Measurements from ENCODE around the gene ZNF281. TPM values are rescaled to one million over a fixed set of nuclear protein-coding genes. Genes with fewer than 3 reads are reported as not detected.

The ZNF281 gene
- total and polyA plus RNA-seq, 4 donors: 4.9 to 18.4 (median 13.1) TPM

GRCh38 chr1:200388791-200389190, 21.0 kb downstream of the ZNF281 start (continued):
- TF ChIP-seq, protein P1, sequence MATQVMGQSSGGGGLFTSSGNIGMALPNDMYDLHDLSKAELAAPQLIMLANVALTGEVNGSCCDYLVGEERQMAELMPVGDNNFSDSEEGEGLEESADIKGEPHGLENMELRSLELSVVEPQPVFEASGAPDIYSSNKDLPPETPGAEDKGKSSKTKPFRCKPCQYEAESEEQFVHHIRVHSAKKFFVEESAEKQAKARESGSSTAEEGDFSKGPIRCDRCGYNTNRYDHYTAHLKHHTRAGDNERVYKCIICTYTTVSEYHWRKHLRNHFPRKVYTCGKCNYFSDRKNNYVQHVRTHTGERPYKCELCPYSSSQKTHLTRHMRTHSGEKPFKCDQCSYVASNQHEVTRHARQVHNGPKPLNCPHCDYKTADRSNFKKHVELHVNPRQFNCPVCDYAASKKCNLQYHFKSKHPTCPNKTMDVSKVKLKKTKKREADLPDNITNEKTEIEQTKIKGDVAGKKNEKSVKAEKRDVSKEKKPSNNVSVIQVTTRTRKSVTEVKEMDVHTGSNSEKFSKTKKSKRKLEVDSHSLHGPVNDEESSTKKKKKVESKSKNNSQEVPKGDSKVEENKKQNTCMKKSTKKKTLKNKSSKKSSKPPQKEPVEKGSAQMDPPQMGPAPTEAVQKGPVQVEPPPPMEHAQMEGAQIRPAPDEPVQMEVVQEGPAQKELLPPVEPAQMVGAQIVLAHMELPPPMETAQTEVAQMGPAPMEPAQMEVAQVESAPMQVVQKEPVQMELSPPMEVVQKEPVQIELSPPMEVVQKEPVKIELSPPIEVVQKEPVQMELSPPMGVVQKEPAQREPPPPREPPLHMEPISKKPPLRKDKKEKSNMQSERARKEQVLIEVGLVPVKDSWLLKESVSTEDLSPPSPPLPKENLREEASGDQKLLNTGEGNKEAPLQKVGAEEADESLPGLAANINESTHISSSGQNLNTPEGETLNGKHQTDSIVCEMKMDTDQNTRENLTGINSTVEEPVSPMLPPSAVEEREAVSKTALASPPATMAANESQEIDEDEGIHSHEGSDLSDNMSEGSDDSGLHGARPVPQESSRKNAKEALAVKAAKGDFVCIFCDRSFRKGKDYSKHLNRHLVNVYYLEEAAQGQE (IDR thresholded peaks at IDR 0.05): no peak

- Histone ChIP-seq H3K4me1 (ENCODE audit: control insufficient read depth in 4 of 4, insufficient read depth in 4 of 4, low read length in 3 of 4) (peaks cover 0 to 7% (median 2%) of the 10 kb centered on the region in 4 donors), H3K9ac (ENCODE audit: low read depth in 1 of 2, low read length in 2 of 2) (no peak overlapping the region), H3K27ac (ENCODE audit: low read depth in 1 of 2, low read length in 2 of 2) (no peak overlapping the region), H3K9me3 (ENCODE audit: control insufficient read depth in 4 of 4, low read length in 3 of 4) (no peaks in the 10 kb centered on the region), H3K4me3 (ENCODE audit: low read depth in 1 of 3, low read length in 3 of 3) (no peak overlapping the region), H3K36me3 (ENCODE audit: control insufficient read depth in 4 of 4, insufficient read depth in 3 of 4, low read depth in 1 of 4, low read length in 3 of 4) (no peaks in the 10 kb centered on the region), H3K27me3 (ENCODE audit: control insufficient read depth in 4 of 4, insufficient read depth in 4 of 4, low read length in 3 of 4) (no peaks in the 10 kb centered on the region)
- no peak for TF ChIP-seq CTCF (IDR thresholded peaks at IDR 0.05; ENCODE audit: low read depth, low read length, missing input control)
- WGBS: 96% methylated on average over 4 of the region's 4 CpGs
- no peak for DNase-seq (ENCODE audit: low spot score)
These were observed 23.4 kb downstream of the ZNF281 start for GRCh38 chr1:200386416-200386815.

GRCh38 chr1:200384818-200385390, 24.9 kb downstream of the ZNF281 start:
- Histone ChIP-seq H3K4me1 (ENCODE audit: control insufficient read depth in 4 of 4, insufficient read depth in 4 of 4, low read length in 3 of 4) (peaks cover 4 to 15% (median 6%) of the 10 kb centered on the region in 4 donors), H3K27ac (ENCODE audit: low read depth in 1 of 2, low read length in 2 of 2) (no peak overlapping the region), H3K27me3 (ENCODE audit: control insufficient read depth in 4 of 4, insufficient read depth in 4 of 4, low read length in 3 of 4) (no peaks in the 10 kb centered on the region), H3K9me3 (ENCODE audit: control insufficient read depth in 4 of 4, low read length in 3 of 4) (no peaks in the 10 kb centered on the region), H3K4me3 (ENCODE audit: low read depth in 1 of 3, low read length in 3 of 3) (no peak overlapping the region), H3K36me3 (ENCODE audit: control insufficient read depth in 4 of 4, insufficient read depth in 3 of 4, low read depth in 1 of 4, low read length in 3 of 4) (no peaks in the 10 kb centered on the region), H3K9ac (ENCODE audit: low read depth in 1 of 2, low read length in 2 of 2) (no peak overlapping the region)
- no peak for DNase-seq (ENCODE audit: low spot score)
- 88% methylated on average over 11 of the region's 11 CpGs for WGBS
- TF ChIP-seq, protein P2, sequence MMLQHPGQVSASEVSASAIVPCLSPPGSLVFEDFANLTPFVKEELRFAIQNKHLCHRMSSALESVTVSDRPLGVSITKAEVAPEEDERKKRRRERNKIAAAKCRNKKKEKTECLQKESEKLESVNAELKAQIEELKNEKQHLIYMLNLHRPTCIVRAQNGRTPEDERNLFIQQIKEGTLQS (IDR thresholded peaks at IDR 0.05): no peak
- TF ChIP-seq FOXA1 (IDR thresholded peaks at IDR 0.05) (no peak), HNF4G (IDR thresholded peaks at IDR 0.05) (no peak), SP1 (IDR thresholded peaks at IDR 0.05) (no peak), MAX (IDR thresholded peaks at IDR 0.05) (no peak), NR2F2 (IDR thresholded peaks at IDR 0.05) (no peak), JUND (IDR thresholded peaks at IDR 0.05) (no peak), FOXA2 (IDR thresholded peaks at IDR 0.05) (no peak), HNF4A (conservative IDR thresholded peaks at IDR 0.05) (no peak), RXRA (IDR thresholded peaks at IDR 0.05) (no peak), GABPA (IDR thresholded peaks at IDR 0.05 in 1 of 2, conservative IDR thresholded peaks at IDR 0.05 in 1 of 2) (no peak), TAF1 (conservative IDR thresholded peaks at IDR 0.05) (no peak), YY1 (IDR thresholded peaks at IDR 0.05) (no peak), RAD21 (IDR thresholded peaks at IDR 0.05) (no peak), CTCF (IDR thresholded peaks at IDR 0.05; ENCODE audit: low read depth, low read length, missing input control) (no peak)
- TF ChIP-seq, protein P3, sequence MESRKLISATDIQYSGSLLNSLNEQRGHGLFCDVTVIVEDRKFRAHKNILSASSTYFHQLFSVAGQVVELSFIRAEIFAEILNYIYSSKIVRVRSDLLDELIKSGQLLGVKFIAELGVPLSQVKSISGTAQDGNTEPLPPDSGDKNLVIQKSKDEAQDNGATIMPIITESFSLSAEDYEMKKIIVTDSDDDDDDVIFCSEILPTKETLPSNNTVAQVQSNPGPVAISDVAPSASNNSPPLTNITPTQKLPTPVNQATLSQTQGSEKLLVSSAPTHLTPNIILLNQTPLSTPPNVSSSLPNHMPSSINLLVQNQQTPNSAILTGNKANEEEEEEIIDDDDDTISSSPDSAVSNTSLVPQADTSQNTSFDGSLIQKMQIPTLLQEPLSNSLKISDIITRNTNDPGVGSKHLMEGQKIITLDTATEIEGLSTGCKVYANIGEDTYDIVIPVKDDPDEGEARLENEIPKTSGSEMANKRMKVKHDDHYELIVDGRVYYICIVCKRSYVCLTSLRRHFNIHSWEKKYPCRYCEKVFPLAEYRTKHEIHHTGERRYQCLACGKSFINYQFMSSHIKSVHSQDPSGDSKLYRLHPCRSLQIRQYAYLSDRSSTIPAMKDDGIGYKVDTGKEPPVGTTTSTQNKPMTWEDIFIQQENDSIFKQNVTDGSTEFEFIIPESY (IDR thresholded peaks at IDR 0.05): no peak

Measured in liver (tissue), 9 donors.